HG02678 (cell line): Measurements from ENCODE around the gene CELSR2.
"Not testable (repeated sequence)": the region's sequence is repeated elsewhere in the genome, so short reads cannot be mapped to it uniquely, and the experiment has no call there.

ENCODE experiments used
- ATAC-seq: cut with Tn5 transposase; IDR thresholded peaks from one replicate; pipeline ENCODE4 v1.9.1; 2021; ENCODE audit warnings: mild to moderate bottlenecking, moderate library complexity; ENCODE audit not compliant: unreplicated experiment

The CELSR2 gene

GRCh38 chr1:109298666-109299557, 49.6 kb downstream of the CELSR2 start:
- ATAC-seq: no peak

GRCh38 chr1:109299558-109300343, 50.4 kb downstream of the CELSR2 start:
- no peak for ATAC-seq

GRCh38 chr1:109300650-109301151, 51.4 kb downstream of the CELSR2 start:
- no peak for ATAC-seq

- ATAC-seq: no peak
Observed at GRCh38 chr1:109301874-109302273, 52.5 kb downstream of the CELSR2 start.

GRCh38 chr1:109304226-109304920, 55.0 kb downstream of the CELSR2 start:
- ATAC-seq: no peak

- ATAC-seq: not testable (repeated sequence)
Observed at GRCh38 chr1:109305991-109306390, 56.7 kb downstream of the CELSR2 start.

GRCh38 chr1:109306832-109307273, 57.5 kb downstream of the CELSR2 start, which contains the start of gene MYBPHL:
Gene MYBPHL (minus strand): TSS chr1:109307011. CDS start chr1:109306991, 20 bp downstream.
- ATAC-seq: no peak

- no peak for ATAC-seq
Observed at GRCh38 chr1:109307274-109308021, 58.1 kb downstream of the CELSR2 start.

- no peak for ATAC-seq
Observed at GRCh38 chr1:109309347-109309746, 60.0 kb downstream of the CELSR2 start.

- ATAC-seq: no peak
Observed at GRCh38 chr1:109312246-109312645, 62.9 kb downstream of the CELSR2 start.

GRCh38 chr1:109312978-109313775, 63.8 kb downstream of the CELSR2 start:
- no peak for ATAC-seq

- ATAC-seq: no peak
Observed at GRCh38 chr1:109314795-109315194, 65.5 kb downstream of the CELSR2 start.

GRCh38 chr1:109315288-109315687, 65.9 kb downstream of the CELSR2 start:
- no peak for ATAC-seq

- ATAC-seq: no peak
Observed at GRCh38 chr1:109316506-109316905, 67.2 kb downstream of the CELSR2 start.

- no peak for ATAC-seq
Observed at GRCh38 chr1:109319114-109319513, 69.8 kb downstream of the CELSR2 start.

GRCh38 chr1:109322974-109323373, 73.6 kb downstream of the CELSR2 start:
- ATAC-seq: no peak
